Measurements from ENCODE around the gene CERS4.

GRCh38 chr19:8256276-8257051 lies 47.3 kb downstream of the CERS4 start:
- TF ChIP-seq POLR2A (IDR thresholded peaks at IDR 0.05; ENCODE audit: low read length) (no peak), GATA1 (IDR thresholded peaks at IDR 0.05; ENCODE audit: low read depth, low read length) (no peak)
